Fibroblast of peridontal ligament (primary cell): Measurements from ENCODE around the gene DACT1.
"Not testable (repeated sequence)": the region's sequence is repeated elsewhere in the genome, so short reads cannot be mapped to it uniquely, and the experiment has no call there.

Source experiments
- DNase-seq: peaks from one replicate; pipeline ENCODE4 v3.0.0-alpha.2; 2010; ENCODE audit errors: extremely low read depth

The DACT1 gene, protein sequence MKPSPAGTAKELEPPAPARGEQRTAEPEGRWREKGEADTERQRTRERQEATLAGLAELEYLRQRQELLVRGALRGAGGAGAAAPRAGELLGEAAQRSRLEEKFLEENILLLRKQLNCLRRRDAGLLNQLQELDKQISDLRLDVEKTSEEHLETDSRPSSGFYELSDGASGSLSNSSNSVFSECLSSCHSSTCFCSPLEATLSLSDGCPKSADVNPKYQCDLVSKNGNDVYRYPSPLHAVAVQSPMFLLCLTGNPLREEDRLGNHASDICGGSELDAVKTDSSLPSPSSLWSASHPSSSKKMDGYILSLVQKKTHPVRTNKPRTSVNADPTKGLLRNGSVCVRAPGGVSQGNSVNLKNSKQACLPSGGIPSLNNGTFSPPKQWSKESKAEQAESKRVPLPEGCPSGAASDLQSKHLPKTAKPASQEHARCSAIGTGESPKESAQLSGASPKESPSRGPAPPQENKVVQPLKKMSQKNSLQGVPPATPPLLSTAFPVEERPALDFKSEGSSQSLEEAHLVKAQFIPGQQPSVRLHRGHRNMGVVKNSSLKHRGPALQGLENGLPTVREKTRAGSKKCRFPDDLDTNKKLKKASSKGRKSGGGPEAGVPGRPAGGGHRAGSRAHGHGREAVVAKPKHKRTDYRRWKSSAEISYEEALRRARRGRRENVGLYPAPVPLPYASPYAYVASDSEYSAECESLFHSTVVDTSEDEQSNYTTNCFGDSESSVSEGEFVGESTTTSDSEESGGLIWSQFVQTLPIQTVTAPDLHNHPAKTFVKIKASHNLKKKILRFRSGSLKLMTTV

DNA sequence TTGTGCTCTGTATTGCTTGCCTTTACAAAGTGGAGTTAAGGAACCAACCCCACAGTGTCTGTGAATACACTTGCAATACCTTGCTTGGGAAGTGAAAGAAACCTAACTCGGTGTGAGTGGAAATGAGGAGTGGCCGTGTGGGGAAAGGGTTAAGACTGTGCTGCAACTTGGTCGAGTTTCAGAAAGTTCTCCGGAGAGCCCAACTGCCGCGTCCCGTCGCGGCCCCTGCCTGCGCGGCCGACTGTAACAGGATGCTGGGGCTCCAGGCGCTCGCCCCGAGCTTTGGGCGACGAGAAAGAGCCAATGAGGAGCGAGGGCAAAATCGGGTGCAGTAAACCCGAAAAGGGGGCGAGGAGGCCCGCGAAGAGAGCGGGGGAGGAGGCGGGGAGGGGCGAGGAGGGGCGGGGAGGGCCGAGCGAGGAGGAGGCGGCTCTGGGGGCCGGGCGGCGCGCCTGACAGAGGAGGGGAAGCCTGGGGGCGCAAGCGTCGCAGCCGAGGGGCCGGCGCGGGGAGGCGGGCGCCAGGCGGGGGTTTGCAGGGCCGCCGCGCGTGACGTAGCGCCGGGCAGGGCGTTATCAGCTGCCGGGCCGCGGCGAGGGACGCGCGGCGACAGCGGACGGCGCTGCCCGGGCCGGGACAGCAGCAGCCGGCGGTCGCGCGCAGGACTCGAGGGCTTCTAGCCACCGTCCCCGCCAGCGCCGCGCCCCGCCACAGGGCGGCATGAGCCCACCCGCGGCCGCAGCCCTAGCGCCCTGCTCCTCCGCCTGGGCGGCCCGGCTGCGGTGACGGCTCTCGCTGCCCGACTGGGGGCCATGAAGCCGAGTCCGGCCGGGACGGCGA is at the start of gene DACT1:
Gene DACT1 (plus strand): TSS at position 572 of the 840 bp plus-strand sequence. CDS start 241 bp downstream, at position 813.
- peak; percentile 14 for DNase-seq

DNA sequence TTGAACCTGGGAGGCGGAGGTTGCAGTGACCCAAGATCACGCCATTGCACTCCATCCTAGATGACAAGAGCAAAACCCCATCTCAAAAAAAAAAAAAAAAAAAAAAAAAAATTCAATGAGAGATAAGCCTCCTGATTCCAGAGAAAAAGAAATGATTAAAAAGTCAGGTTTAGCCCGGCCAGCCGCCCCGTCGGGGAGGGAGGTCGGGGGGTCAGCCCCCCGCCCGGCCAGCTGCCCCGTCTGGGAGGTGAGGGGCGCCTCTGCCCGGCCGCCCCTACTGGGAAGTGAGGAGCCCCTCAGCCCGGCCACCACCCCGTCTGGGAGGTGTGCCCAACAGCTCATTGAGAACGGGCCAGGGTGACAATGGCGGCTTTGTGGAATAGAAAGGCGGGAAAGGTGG is 49.4 kb upstream of the DACT1 start:
- not testable (repeated sequence) for DNase-seq

DNA sequence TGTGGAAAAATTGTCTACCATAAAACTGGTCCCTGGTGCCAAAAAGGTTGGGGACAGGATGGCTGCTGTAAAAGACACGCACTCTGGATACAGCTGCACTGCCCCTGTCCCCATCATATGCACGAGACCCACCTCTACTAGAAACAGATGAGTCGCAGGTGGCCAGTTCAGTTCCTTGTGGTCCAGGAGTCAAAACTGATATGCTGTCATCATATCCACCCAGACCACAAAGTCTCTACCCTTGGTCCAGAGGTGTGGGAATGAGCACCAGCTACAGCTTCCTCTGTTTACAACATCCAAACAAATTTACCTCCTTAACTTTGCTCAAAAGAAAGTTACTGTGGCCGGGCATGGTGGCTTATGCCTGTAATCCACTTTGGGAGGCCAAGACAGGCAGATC is 43.8 kb upstream of the DACT1 start:
- no peak for DNase-seq

DNA sequence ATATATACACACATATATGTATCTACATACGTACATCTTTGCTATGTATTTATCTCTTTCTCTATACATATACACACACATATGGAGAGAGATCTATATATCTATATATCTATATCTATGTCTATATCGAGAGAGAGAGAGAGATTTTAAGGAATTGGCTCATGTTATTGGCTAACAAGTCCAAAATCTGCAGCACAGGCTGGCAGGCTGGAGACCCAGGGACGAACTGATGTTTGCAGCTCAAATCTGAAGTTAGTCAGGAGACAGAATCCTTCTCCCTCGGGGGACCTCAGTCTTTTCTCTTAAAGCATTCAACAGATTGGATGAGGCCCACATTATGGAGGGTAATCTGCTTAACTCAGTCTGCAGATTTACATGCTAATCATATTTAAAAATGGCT is 40.7 kb upstream of the DACT1 start:
- no peak for DNase-seq

DNA sequence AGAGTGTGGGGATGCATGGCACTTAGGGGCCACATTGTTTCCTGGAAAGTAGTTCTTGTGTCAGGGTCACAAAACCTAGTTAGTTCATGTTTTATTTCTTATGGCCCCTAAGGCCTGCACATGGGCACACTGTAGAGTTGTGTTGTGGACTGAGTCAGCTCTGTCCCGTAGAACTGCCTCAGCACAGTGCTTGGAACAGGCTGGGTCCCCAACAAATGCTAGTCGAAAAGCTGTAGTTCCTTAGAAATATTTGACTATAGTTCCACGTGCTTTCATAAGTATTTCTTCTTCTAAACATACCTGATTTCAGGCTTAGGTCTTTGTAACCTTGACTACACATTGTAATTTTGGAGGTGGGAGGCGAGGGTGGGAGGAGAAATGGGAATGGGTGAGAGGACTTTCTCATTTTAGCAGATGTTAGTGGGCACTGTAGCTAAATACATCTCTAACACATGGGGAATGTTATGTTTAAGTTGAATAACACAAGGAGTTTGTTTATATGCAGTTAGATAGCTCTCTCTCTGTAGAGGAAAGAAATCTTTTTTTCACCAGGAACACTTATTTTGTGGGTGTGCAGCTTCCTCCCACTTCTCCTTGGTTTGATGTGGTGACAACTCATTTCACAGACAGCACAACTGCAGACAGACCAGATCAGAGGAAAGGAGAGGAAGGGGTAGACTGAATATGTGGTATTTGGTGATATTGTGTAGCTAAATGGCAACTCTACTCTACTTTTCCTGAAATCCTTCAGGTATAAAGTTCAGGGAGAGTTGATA is 39.5 kb upstream of the DACT1 start:
- no peak for DNase-seq

DNA sequence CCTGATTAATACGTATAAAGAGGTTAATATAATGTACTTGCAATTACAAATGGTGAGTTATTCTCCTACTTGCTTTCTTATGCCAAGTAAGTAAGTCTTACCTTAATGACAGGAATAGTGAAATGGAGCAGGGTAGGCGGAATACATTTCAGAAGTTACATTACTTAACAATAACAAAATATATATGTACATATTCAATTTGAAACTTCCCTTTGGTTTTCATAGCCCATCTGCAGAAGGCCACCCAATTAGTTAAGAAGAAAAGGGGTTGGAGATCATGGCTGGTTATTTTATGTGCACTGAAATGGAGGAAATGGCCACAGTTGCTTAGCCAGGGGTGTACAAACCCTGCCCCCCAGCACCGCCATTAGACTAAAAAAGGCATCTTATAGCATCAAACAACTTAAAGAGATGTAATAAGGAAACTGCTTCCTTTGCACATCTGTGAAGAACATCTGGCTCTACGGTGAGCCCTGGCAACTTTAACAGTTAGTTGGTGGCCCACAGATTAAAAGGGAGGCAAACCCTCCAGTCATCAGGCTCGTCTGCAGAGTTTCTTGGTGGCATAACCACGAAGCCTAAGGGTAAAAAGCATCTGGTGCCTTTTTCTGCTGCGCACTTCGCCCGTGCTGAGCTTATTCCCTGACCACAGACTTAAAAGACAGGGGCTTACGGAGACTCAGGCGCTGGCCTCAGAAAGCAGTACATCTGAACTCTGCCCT is 38.8 kb upstream of the DACT1 start:
- no peak for DNase-seq

DNA sequence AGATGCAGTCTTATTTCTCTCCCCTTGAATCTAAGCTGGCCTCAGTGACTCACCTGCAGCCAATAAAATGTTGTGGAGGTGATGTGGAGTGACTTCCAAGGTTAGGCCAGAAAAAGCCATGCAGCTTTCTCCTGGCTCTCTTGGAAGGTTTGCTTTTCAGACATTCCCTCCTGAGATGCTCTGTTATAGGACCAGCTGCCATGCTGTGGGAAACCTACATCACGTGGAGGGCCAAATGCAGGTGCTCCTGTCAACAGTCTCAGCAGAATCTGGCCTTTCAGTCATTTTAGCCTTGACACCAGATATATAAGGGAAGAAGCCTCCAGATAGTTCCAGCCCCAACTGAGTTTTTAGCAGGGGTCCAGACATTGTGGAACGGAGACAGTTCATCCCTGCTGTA is 38.1 kb upstream of the DACT1 start:
- no peak for DNase-seq

DNA sequence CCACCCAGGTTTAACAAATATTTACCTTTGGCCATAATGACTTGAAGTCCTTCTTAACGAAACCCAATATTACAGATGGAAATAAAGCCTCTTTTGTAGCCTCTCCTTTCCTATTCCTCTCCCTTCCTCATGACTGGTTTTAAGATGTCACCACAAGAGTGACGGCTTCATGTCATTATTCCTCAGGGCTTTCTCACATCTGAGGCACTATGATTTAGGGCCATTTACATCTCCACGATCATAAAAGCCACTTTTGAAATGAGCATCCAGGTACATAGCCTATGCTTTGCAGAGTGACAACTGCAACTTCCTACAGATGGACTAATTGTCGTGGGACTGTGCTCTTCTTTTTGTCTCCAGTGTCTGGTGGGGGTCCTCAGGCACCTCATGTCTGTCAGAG is 32.3 kb upstream of the DACT1 start:
- no peak for DNase-seq

DNA sequence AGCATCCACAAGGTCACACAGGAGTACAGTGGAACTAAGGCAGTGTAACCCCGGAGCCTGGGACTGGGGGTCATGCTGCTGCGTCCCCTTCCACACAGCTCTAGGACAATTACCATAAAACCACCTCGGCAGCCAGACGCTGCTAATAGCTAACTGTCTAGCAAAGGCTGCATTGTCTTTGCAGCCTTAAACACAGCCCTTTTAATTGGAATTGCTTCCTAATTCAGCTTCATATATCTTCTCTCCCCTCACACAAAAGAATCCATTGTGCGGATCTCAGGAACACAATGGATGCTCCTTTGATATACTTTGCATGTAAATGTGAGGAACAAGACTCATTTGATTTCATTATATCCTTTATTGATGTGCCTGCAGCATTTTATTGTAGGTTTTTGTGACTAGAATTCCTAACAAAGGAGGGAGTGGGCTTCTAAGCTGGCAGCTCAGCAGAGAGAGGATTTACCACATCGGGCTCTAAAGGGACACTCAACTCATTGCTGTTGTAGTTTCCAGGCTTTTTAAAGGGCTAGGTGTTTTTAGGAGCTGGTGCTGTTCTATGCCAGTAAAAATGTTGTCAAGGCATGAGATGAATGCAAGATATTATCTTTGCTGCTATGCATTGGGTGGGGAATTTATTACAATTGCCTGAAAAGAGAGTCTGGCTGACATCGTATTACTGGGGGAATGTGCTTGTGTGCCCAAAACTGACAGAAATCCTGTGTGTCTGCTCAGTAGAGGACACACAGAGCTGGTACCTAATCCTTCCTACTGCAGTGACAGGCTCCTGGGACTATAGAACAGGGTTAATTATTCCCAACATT is 30.4 kb upstream of the DACT1 start:
- DNase-seq: no peak

DNA sequence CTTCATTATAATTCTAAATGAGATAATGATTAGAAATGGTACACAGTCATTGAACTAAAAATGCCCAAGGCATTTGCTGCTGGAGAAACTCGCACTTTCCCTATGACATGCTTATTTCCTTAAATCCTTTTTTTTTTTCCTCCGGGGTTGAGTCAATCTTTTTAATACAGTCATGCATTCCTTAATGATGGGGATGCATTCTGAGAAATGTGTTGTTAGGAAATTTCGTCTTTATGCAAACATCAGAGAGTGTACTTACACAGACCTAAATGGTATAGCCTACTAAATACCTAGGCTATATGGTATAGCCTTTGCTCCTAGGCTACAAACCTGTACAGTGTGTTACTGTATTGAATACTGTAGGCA is 29.8 kb upstream of the DACT1 start:
- DNase-seq: peak; percentile 74

DNA sequence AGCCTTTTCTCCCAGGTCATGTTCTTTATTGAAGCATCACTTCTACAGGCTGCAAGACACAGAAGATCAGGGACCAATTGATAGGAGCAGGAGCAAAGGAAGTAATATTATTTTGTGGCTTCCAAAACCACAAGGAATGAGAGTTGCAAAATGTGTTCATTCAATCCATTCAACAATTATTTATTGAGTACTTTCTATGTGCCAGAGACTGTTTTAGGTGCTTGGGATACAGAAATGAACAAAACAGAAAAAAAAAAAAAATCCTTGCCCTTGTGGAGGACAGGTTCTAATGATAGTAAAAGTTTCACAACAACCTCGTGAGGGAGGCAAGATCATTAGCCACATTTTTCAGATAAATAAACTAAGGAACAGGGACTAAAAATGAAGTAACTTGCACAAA is 20.1 kb upstream of the DACT1 start:
- DNase-seq: peak; percentile 34

DNA sequence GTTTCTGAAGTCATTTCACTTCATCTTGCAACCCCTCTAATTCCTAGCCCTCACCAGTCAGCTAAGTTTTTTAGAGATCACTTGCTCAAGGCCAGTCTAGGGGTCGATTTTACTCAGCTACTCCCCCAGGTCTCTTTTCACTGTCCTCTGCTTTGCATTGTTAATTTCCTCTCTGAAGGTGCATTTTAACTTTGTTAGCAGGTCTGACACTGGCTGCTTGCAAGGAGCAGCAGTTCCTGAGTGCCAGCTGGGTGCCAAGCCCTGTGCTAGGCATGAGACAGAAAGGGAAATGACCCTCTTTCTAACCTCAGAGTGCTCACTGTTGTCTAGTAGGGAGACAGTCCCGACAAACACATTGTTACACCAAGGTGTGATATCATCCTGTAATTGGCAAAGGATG is 17.8 kb upstream of the DACT1 start:
- no peak for DNase-seq

DNA sequence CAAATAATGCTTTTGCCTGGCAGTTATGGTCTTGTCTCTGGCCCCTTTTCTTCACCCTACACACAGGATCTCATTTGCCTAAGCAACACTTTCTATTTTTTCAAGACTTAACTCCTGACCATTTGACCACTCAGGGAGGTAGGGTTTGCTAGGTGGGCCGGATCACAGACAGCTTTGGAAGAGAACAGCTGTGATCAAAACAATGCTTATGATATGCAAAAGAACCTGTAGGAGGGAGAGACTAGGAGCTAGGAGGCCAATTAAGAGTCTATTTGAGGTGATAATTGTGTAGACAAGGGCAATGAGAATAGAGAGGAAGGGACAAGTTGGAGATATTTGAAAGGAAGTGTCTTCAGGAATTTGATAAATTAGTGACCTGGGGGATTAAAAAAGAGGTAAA is 12.3 kb upstream of the DACT1 start:
- DNase-seq: no peak

DNA sequence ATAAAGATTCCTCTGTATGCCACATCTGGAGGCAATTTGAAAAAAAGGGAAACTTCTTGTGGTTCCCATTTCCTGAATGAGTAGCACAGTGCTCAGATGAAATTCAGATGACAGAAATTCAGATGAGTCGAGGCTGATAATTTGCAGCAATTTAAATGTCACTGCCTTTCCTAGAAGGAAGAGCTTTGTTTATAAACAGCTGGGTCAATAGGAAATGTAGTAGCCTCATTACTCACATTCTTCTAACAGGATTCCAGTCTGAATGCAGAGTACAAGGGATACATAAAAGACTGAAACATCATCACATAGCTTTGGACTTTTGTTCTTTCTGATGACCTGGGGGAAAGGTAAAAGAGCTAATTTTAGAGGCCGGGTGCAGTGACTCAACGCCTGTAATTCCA is 11.3 kb upstream of the DACT1 start:
- DNase-seq: peak; percentile 58

DNA sequence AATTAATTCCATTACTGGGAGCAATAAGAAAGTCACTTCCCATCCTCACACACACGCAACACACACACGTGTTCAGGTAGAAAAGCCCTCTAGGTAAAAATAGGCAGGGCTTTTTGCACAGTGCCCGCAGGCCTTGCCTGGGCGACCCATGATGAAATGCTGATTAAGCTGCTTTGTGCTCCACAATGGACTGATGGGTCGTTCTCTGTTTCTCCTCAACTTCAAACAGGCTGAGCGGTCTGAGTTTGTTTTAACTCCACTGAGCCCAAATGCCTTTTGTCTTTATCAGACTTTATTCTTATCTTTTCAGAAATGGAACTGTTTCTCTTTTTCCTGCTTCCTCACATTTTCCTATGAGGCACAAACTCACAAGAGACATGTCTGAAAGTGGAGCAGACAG is 9.4 kb upstream of the DACT1 start:
- no peak for DNase-seq

DNA sequence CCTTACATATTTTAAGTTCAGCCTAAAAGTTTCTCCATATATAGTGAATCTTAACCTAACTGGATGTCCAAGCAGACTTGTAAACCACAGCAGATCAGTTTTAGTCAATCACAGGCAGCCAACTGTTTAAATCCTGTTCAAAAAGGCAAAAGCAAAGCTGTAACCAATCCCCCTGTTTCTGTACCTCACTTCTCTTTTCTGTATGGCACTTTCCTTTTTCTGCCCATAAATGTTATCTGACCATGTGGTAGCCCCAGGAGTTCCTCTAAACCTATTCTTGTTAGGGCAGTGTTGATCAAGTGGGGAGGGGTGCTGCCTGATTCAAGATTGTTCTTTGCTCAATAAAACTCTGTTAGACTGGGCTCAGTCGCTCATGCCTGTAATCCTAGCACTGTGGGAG is 8.5 kb upstream of the DACT1 start:
- no peak for DNase-seq

DNA sequence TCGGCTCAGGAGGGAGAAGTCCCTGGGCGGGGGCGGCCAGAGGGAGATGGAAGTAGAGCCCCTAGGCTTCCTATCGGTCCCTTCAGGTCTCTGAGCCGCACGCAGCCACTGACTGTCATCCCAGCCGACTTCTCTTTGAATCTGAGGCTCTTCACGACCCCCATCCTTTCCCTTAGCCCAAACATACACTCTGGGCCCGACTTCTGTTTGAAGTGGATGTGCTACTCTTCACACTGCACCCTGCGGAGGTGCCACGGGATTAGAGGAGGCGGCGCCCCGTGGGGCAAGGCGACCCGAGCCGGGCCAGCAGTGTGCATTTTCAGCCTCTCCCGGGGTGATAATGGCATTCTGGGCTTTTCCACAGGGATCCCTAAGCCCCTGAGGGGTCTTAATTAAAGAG is 6.0 kb upstream of the DACT1 start:
- no peak for DNase-seq

DNA sequence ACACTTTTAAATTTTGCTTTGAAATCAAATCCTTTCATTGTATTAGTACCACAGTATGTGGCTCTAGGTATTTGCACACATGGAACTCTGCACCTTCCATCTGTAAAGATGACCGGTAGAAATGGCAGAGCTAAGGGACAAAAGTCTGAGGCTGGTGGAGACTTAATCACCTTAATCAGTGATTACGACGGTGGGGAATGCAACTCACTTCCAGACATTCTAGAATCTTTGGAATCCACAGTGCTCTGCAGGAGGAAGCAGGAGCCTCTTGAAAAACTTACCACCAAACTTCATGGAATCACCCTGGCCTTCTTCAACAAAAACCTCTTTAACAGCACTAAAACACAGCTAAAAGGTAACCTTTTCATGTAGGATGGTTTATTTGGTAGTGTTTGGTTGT is 3.9 kb upstream of the DACT1 start:
- no peak for DNase-seq

DNA sequence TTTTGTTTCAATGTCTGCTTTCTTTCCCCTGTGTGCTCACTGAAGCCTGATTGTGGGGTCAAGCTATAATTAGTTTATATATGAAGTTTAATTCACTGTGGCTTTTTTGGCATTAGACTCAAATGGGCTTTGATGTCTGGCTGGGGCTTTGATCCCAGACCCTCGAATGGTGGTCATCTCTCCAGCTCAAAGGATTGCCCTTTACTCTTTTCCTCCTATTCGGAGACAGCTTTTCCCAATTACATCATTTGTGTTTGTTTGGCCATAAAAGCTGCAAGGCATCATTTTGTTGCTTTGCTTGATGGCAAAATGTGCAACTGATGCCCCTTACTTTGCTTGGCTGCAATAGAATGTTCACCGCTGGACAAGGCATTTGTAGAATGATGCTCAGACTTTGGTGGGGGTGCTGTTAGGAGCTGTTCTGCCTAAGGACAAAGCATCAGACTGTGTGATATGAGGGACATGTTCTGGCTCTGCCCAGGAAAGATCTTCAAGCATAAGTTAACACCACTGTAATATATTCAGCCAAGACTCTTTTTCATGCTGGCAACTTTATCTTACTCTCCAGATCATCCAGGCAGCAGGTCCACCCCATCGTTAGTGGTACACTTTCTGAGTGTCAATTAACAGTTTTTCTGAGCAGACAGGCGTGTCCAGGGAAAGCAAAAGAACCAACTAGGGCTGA is 3.2 kb upstream of the DACT1 start:
- DNase-seq: no peak
